Left kidney (tissue), 2 donors: ENCODE results near the gene KEL. TPM values are rescaled to one million over a fixed set of nuclear protein-coding genes. Genes with fewer than 3 reads are reported as not detected.

ENCODE experiments used
- DNase-seq: peaks from one replicate; pipeline ENCODE4 v3.0.0-alpha.2; 2013
- polyA plus RNA-seq: library from polyadenylated mRNA; unstranded; fragments of 120-200 nt; gene quantifications from one replicate; pipeline ENCODE4 v1.2.1, GENCODE V29; 2013; ENCODE audit not compliant: insufficient read length

Gene KEL
- polyA plus RNA-seq, 1 donor: 3.8 TPM

DNA sequence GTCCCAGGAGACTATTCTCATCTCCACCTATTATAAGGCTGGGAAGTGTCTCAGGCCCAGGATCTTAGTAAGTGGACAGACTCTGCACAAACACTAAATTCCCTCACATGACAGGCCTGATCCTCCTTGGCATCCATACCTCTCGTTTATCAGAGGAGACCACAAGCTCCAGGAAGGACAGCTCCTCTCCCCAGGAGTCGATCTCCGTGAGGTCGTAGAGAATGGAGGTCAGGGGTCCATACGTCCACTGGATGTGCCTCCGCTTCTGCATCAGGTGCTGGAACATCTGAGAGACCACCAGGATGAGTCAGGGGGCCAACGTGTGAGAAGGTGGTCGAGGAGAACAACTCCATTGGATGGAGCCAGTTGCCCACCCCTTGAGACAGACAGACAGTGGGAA lies 34.2 kb downstream of the KEL start:
- no peak for DNase-seq

DNA sequence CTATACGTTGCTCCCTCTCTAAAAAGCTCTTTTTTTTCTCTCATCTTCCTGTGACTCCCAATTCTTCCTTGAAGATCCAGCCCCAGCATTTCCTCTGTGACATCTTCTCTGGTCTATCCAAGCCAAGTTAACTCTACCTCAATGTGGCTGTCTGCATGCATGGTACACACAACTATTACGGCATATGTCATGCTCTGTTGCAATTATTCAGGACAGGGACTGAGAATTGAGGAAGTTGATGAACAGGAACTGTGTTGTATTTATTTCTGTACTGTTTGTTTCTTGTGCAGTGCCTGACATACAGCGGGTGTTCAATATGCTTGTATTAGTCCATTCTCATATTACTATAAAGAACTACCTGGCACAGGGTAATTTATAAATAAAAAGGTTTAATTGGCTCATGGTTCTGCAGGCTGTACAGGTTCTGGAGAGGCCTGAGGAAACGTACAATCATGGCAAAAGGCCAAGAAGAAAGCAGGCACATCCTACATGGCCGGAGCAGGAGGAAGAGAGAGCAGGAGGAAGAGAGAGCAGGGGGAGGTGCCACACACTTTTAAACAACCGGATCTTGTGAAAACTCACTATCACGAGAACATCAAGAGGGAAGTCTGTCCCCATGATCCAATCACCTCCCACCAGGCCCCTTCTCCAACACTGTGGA lies 34.9 kb downstream of the KEL start:
- no peak for DNase-seq

DNA sequence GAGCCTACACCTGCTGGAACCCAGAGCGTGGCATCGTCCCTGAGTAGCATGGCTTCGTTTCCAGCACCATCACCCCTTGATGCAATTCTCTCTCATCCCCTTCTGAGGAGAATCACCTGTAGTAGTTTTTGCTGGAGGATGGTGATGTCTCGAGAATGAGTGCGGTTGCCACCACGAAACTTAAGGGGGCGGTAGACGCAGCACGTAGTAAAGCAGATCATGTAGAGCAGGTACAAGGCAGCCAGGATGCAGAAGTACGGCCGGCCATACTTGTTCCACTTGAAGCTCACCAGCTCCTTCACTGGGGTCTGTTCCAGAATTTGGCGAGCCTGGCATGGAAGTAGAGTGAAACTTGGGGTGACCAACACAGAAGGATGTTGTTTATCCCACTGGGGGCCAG lies 36.8 kb downstream of the KEL start:
- DNase-seq: no peak

DNA sequence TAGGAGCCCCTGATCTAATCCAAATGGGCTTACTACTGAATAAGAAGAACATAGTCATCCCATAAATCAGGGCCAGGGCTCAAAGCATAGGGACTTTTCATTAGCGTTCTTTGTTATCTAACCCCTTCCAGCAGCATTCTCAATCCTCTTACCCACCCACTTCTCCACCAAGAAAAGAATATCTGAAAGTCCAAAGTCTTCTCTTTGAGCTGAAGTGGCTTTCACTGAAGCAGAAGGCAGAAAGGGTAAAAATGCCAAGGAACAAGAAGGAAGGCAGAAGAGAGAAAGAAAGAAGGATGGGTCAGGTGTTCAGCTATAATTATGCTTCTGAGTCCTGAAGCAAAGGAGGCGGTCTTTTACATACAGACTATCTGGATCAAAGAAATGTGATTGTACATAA lies 38.8 kb downstream of the KEL start:
- no peak for DNase-seq

DNA sequence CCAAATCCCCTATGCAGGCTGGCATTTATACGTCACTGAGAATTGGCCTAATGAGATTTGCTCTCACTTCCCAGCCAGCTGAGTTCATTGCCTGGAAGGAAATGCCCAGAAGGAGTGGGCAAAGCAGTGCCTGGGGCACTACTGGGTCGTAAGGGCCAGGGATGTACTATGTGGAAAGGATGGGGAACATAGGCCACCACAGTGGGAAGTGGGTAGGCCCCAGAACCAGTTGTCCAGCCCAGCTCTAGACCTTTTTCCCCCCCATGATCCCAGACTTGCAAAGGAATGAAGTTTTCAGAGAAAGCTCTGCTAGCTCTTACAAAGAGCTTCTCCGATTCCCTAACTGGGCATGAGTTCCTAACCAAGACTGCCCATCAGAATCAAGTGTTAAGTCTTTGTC lies 42.5 kb downstream of the KEL start:
- no peak for DNase-seq

DNA sequence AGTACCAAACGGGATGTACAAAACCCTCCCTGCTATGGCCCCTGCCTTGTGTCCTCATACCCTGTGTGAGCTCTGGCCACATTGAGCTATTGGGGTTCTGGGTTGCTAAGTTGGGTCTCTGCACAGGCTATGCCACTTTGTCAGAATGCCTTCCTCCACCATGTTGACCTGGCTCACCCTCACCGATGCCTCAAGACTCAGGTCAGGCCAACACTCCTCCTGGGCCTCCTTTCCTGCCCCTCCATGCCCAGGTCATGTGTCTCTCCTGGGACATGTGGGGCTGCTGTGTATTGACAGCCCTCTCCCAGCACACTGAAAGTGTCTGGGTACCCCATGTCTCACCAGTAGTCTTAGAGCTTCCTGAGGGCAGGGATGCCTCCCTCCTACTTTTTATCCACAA lies 43.3 kb downstream of the KEL start:
- no peak for DNase-seq

DNA sequence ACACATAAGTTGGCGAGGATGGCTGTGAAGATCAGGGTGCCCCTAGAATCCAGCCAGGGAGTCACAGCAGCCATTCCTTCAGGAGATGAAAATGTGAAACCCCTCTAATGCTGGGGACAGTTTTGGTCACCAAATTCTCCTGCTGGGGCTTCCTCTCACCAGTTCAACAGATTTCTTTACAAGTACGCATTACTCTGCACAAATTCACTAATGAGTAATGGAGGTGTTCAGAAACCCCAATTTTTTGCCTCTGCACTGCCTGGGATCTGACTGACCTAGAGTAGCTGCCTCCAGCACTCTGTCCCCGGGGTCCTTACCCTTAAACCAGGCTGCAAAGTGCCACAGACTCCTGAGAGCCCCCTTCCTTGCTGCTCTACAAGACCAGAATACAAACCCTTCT lies 44.7 kb downstream of the KEL start:
- DNase-seq: no peak

DNA sequence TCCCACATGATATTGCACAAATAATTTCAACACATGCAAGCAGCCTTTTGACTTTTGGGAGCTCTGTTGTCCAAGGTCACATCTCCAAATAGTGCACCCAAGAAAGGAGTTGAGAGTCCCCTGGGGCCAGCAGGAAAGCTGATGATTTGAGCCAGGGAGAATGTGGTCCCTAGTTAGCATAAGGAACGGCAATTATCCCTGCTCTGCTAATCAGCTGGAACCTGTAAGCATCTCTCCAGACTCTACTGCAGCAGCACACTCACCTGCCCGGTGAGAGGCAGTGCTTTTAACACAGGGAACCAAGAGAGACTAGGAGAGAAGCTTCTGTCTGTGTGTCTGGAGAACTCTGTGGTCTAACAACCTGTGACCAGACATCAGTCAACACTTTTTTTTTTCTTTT lies 45.7 kb downstream of the KEL start:
- peak; percentile 27 for DNase-seq

DNA sequence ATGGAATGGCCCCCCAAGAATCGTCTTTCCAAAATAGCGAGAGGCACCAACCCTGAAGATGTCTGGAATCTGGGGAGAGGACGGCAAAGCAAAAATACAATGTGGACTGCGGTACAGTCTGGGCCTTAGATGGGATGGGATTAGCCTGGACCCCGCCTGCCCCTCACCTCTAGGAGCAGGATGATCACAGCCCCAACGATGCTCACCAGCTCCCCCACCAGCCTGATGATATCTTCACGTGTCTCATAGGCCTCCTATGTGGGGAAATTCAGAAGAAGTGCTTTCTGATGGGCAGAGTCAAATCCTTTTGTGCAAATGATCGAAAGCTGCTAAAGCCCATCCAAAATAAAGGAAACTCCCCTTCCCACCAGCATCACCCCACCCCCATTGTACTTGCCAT lies 46.8 kb downstream of the KEL start:
- no peak for DNase-seq

DNA sequence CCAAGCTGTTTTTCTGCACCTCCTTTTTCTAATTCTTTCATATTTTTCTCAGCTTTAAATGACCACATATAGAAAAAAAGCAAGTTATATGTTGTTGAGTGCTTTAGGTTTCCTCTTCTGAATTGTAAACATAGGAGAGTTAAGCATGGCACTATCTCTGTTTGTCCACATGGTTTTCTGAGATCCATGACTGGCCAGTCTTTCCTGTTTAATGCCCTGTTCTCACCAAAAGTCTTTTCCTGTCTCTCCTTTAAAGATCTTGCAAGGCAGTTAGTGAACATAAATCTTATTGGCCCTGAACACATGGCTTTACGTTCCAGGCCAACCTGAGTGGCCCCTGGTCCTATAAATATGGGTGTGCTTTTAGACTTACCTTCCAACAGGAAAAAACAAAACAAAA lies 48.0 kb downstream of the KEL start:
- DNase-seq: no peak

DNA sequence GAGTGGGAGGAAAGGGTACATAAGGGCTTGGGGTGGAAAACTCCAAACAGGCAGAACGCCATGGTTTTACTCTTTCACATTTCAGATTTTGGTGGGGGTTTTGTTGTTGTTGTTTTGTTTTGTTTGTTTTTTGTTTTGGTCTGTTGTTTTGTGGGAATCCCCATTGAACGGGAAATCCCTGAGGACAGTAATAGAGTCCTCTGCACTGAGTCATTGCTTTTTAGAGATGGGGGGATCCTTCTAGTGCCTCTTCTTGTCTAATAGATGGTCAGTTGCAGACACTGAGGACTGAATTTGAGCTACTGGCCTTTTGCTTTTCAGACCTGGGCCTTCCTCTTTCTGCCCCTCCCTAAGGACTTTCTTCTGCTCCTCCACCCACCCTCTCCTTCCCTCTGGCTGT lies 48.6 kb downstream of the KEL start:
- DNase-seq: no peak

DNA sequence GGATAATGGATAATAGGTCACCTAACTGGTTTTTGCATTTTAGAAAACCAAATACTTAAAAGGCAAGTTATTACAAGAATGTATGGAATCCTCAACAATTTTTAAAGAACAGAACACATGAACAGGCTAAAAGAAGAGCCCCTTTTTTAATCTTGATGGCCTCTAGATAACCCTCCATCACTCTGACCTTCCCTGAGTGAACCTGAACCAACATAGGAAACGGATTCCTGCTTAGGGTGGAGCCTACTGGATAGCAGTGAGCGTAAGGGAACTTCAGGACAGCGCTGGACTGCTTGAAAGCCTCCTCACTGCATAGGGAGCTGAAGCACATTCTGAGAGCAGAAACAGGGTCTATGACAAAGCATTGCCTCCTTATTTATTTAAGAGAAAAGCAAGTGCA lies 49.1 kb downstream of the KEL start:
- no peak for DNase-seq

DNA sequence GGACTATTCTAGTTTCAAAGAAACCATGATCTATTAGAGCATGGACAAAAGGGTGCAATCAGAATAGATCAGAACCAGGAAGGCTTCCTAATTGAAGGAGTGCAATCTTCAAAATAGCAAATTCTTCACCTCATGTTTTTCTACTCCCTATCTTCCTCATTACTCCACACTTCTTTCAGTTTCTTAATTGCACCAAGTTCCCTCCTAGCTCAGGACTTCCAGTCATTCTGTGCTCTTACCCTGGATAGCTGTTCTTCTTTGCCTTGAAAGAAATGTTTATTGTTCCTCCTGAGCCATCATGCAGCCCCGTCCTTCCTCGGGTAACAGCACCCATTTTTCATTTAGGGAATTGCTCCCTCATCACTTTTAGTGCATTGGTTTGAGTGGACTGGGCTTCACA lies 51.7 kb downstream of the KEL start:
- no peak for DNase-seq

DNA sequence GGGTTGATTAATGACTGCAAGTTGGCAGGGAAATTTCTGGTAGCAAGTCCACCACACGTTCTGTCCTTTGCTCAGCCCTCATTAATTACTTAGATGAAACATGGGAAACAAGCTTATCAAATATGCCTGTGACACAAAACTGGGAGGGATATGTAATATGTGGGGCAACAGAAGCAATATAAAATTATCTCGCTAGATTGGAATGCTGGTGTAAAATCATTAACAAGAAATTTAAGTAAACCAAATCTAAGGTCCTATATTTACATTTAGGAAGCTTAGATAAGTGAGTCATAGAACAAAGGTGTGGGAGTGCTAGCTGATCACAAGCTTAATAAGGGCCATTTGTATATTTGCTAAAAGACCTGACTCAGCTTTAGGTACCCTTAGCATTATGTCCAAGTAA lies 52.1 kb downstream of the KEL start:
- DNase-seq: no peak

DNA sequence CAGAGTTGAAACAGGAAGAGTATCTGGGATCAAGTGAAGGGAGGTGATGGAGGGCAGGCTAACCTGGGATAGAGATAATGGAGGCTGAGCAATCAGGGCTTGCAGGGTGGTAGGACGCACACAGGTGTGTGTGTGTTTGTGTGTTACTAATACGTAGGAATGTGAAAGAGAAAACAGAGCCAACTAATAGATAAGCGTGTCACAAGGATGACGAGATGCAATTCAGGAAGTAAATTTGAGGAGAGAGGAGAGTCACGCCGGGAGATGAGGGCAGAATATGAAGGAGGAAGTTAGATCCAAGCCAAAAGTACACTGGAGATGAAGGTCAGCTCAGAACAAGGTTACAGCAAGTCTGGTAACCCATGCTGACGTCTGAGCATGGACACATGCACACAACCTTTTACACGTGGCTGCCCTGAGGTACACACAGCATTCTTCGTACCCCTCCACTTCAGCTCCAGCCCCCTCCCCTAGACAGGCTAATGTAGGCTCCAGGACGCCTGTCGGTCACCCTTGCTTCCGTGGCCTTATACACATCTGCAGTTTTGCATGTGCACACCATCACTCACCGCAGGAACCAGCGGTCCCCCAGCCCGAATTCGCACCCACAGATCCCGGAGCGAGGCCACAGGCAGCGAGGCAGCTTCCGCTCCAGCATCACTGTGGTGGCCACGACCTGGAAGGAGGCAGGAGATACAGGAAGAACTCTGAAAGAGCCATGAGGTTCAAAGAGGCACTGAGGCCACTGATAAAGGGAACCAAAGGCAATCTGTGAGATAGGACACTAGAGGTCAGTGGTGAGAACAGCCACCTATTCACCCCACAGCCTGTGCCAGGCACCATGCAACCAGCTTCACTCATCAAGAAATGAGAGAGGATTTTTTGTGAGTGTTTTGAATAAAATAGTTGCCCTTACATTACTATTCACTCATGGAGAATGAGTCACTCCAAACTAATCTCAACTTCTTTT lies 53.0 kb downstream of the KEL start:
- no peak for DNase-seq

DNA sequence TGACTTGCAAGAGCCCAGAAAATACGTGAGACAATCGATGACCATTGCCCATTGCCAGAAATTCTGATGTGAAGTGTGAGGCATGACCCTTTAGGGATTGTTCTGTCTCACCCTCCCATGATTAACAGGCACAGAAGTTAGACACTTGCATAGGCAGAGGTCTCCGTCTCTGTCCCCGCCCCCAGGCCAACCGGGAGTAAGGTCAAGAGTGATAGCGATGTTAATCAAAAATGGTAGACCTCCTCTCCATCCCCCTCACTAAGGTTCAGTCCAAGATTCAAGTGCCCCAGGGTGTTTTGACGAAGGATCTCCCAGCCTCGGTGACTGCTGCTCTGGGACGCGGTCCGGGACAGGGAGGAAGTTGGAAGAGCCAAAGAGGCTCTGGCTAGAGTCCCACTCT lies 53.9 kb downstream of the KEL start:
- DNase-seq: no peak

DNA sequence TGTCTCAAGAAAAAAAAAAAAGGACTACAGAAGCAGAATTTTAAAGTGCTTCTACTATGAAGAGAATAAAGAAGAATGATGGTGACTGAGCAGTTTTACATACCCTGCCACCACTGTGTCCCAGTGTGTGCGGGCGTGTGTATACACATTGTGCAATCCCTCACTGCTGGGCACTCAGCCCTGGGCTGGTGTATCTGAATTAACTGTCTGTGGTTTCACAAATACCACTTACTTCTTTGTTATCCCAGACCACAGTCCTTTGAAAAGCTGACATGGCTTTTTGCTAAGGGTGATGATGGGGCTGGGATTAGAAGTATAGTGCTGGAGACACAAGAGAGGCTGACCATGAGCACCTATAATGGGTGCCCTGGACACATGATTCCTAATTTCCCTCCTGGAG lies 55.5 kb downstream of the KEL start:
- no peak for DNase-seq

DNA sequence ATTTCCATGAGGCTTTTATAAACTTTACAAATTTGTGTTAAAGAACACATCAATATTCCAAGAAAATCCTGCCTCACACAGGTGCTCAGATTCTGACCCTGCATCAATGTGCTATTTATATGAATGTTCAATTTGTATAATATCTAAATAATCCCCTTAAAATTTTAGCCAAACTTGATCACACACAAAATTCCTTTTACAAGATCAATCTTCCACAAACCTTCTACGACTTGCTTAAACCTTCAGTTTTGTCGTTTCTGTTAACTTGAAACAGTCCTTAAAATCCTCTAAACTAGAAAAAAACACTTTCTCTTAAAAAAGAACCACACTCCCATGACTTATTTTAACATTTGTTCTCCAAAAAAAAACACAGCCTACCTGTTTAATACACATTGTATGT lies 56.4 kb downstream of the KEL start:
- no peak for DNase-seq

DNA sequence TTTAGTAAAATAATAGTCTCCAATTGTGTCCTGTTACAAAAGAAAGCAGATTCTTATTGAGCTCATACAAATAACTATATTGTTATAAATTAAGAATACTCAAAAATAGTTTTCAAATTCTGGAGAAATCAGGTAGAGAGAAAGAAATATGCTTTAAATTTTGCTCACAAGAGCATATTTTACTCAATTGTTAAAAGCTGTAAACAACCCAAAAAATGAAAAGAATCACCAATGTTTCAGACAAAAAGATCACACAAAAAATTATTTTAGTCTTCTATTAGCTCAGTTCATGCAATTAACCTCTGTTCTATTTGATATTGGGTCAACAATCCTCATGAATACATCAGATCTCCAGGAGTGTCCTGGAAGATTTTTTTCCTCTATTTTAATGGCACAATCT lies 58.0 kb downstream of the KEL start:
- no peak for DNase-seq

DNA sequence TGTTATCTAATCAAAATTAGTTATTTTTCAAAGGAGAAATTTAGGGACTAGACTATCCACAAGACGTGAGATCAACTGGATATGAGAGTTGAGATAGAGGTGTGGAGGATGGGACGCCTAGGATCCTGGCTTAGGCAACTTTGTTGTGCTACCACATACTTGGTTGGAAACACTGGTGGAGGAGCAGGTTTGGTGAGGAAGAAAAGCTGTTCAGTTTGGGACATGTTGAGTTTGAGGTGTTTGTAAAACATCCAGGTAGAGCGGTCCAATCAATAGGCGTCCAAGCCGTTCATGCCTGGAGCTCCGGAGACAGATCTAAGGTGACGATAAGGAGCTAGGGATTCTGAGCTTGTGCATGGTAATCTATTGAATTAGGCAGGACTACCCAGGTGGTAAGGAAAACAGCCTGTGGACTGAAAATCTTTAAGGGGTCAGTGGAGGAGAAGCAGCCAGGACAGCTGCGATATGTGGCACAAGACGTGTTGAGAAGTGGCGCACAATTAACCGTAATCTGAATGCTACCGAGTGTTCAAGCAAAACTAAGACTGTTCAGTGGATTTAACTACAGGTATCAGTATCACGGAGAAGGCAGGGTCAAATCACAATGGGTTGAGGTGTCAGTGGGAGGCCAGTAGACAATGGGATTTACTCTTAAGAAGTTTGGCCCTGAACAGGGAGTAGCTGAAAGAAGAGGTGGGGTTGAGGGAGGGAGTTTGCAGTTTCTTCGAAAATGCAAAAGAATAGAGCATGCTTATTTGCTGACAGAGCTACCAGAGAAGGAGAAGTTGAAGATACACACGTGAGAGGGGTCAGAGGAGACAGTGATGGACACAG lies 60.5 kb downstream of the KEL start:
- DNase-seq: no peak

DNA sequence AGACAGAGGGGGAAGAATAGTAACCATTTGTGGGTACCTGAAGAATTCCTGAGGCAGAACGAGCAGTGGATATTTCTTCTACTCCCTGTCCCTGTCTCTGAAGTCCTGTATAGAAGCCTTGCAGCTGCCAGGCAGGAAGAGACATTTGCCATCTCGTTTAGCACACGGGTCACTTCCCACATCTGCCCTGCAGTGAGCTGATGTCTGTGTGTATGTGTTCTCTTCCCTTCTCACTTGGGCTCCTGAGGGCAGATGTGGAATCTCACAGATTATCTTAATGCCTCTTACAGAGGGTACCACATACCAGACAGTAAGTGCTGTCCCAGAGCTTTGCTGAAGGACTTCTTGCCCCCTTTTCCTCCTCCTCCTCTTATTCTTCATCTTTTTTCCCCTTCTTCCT lies 62.5 kb downstream of the KEL start:
- DNase-seq: no peak

DNA sequence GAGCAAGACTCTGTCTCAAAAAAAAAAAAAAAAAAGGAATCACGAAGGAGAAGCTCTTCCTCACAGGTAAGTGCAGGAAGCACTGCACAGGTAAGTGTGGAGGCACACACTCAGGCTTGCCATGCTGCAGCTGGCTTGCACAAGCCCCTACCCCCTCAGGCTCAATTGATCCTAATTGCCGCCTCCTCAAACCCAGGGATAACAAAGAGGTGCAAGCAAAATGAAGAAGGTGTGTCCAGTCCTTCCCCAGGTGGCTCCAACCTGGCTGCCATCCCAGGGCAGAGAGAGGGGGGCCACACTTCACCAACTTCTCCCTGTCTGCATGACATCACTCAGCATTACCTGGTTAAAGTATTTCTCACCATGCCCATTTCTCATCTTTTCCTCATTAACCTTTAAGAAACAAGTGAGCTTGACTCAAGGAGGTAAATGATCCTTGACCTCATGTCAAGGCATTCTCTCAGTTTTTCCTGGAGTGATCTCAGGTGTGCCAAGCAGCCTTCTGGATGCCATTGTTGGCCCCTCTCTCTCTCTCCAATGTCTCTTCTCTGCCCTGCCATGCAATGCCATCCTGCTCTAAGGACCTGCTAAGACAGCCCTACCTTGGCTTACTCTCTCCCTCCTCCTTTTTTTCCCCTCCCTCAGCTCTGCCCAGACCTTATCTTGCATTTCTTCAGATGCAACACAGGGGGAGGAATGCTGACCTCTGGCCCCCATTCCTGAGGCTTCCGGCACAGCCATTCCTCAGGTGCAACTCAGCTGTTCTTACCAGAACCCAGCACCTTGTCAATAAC lies 63.6 kb downstream of the KEL start:
- no peak for DNase-seq
